Adrenal gland (tissue), 5 donors: ENCODE results near the gene PSMG3.

Experiments
- CTCF ChIP-seq, 6 experiments: fragments of 450-650 bp in 4 of 6; fragments of 200-600 bp in 2 of 6; sonication (generic) in 1 of 6; IDR thresholded peaks; 1 replicate in 5 of 6; 2 replicates in 1 of 6; pipeline versions ENCODE4 v1.5.1 to v1.8.0; 2016 to 2021; ENCODE audit warnings: antibody characterized with exemption in 6 of 6, mild to moderate bottlenecking in 2 of 6, moderate library complexity in 1 of 6
- POLR2A ChIP-seq, 2 donors: fragments of 450-650 bp; IDR thresholded peaks; one replicate each; pipeline ENCODE4 v1.6.1; 2017; ENCODE audit warnings: antibody characterized with exemption in 2 of 2, mild to moderate bottlenecking in 2 of 2, moderate library complexity in 1 of 2
- donor health status: DM: no; HTN: no; CAD: no.

- TF ChIP-seq POLR2A (IDR thresholded peaks at IDR 0.05) (no peak), CTCF (IDR thresholded peaks at IDR 0.05) (no peak)
These were observed 32.1 kb upstream of the PSMG3 start for GRCh38 chr7:1601956-1602355.
